GM21515 (cell line): Measurements from ENCODE around the gene CGREF1.

Source experiments
- ATAC-seq: cut with Tn5 transposase; IDR thresholded peaks from one replicate; pipeline ENCODE4 v1.9.1; 2021; ENCODE audit not compliant: unreplicated experiment

Gene CGREF1

GRCh38 chr2:27118525-27119329 is at the start of gene CGREF1:
CGREF1 (minus strand) TSS chr2:27119128; CDS start chr2:27104366, 14,762 bp downstream.
- no peak for ATAC-seq

- no peak for ATAC-seq
These were observed 46.2 kb upstream of the CGREF1 start for GRCh38 chr2:27164960-27165763.

- no peak for ATAC-seq
These were observed 43.5 kb upstream of the CGREF1 start for GRCh38 chr2:27162151-27163121.

GRCh38 chr2:27160191-27160590 is 41.3 kb upstream of the CGREF1 start:
- no peak for ATAC-seq

GRCh38 chr2:27159271-27159670 is 40.3 kb upstream of the CGREF1 start:
- ATAC-seq = no peak

- ATAC-seq = no peak
These were observed 39.5 kb upstream of the CGREF1 start for GRCh38 chr2:27158468-27158867.

- no peak for ATAC-seq
These were observed 36.2 kb upstream of the CGREF1 start for GRCh38 chr2:27155069-27155520.

GRCh38 chr2:27154488-27154887 is 35.6 kb upstream of the CGREF1 start:
- ATAC-seq = no peak

GRCh38 chr2:27152796-27153464 is 34.0 kb upstream of the CGREF1 start:
- ATAC-seq = no peak

- no peak for ATAC-seq
These were observed 33.3 kb upstream of the CGREF1 start for GRCh38 chr2:27152102-27152795.

GRCh38 chr2:27150639-27151230 is 31.8 kb upstream of the CGREF1 start:
- no peak for ATAC-seq

GRCh38 chr2:27149570-27150405 is 30.9 kb upstream of the CGREF1 start:
- no peak for ATAC-seq

GRCh38 chr2:27148801-27149439 is 30.0 kb upstream of the CGREF1 start, which contains the start of gene TCF23:
TCF23 (plus strand) TSS chr2:27149004; CDS start chr2:27149134, 130 bp downstream.
- ATAC-seq = no peak

- no peak for ATAC-seq
These were observed 29.0 kb upstream of the CGREF1 start for GRCh38 chr2:27147935-27148334.

GRCh38 chr2:27145682-27146081 is 26.8 kb upstream of the CGREF1 start:
- no peak for ATAC-seq

GRCh38 chr2:27143285-27143684 is 24.4 kb upstream of the CGREF1 start:
- ATAC-seq = no peak

- ATAC-seq = no peak
These were observed 20.4 kb upstream of the CGREF1 start, which contains the start of gene PRR30 for GRCh38 chr2:27139310-27139709. PRR30 (minus strand) TSS chr2:27139410; CDS start chr2:27138329, 1,081 bp downstream.

GRCh38 chr2:27138111-27138510 is 19.2 kb upstream of the CGREF1 start:
- no peak for ATAC-seq
